ENCODE results near the gene ACSL3.

GRCh38 chr2:222860740-222861410 is at the start of gene ACSL3:
- TF ChIP-seq CTCF (IDR thresholded peaks at IDR 0.05) (peak; percentile 18), EZH2 (IDR thresholded peaks at IDR 0.05) (peak; percentile 24)
